ENCODE results near the gene CDKAL1. TPM values are rescaled to one million over a fixed set of nuclear protein-coding genes. Genes with fewer than 3 reads are reported as not detected.

CDKAL1 gene
- total RNA-seq, 1 experiment from 2014 or later = 13.8 TPM

DNA sequence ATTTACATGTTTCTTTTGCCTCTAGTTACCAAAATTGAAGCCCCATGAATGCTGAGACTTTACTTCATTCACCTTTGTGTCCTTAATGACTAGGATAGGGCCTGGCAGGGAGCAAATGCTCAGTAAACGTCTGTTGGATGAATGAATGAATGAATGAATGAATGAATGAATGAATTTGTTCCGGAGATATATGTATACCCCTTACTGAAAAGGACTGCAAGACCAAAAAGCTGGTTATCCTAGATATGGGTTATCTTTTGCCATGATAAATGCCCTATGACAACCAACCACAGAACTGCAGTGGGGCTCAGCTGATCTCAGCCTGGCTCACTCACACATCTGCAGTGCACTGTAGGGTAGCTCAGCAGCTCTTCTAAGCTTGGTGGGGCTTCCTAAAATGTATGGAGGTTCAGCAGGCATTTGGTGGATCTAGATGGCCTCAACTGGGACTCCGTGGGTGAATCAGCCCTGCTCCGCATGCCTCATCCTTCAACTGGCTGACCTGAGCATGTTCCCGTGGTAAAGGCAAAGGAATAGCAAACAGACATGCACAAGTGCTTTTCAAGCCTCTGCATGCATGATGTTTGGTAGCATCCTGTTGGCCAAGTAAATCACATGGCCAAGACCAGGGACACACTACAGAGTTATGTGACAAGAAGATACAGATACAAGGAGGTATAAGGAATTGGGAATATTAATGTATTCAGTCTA lies 680.6 kb downstream of the CDKAL1 start:
- ChIA-PET POLR2A (ENCODE audit: unreplicated experiment) (no interaction called here), CTCF (no interaction called here)
- Histone ChIP-seq H3K27me3 (ENCODE audit: low read length) (no peaks in the 10 kb centered on the region), H2AFZ (ENCODE audit: low read length) (no peak overlapping the region), H3K36me3 (ENCODE audit: low read depth, low read length) (peaks cover 3% of the 10 kb centered on the region; the same call in 1 of the 2 replicates), H3K9me2 (replicated peaks; ENCODE audit: low read length) (no peaks in the 10 kb centered on the region), H3K4me2 (ENCODE audit: low read length) (no peak overlapping the region), H3K9ac (ENCODE audit: low read length) (no peak overlapping the region), H3K4me1 (ENCODE audit: insufficient read depth, low read length) (peaks cover 5% of the 10 kb centered on the region), H3K27ac (ENCODE audit: low read length) (no peak overlapping the region), H3K9me3 (ENCODE audit: low read length) (no peaks in the 10 kb centered on the region), H3F3A (ENCODE audit: low read length, unreplicated experiment) (no peaks in the 10 kb centered on the region), H3K79me2 (ENCODE audit: low read length) (no peaks in the 10 kb centered on the region), H3K4me3 (ENCODE audit: low read length) (no peak overlapping the region), H4K20me1 (ENCODE audit: low read length) (no peaks in the 10 kb centered on the region)
- TF ChIP-seq EZH2 (IDR thresholded peaks at IDR 0.05; ENCODE audit: low read length, unreplicated experiment) (no peak), EZH2phosphoT487 (IDR thresholded peaks at IDR 0.05; ENCODE audit: borderline replicate concordance, low read length) (no peak)
- TF ChIP-seq, protein P1, sequence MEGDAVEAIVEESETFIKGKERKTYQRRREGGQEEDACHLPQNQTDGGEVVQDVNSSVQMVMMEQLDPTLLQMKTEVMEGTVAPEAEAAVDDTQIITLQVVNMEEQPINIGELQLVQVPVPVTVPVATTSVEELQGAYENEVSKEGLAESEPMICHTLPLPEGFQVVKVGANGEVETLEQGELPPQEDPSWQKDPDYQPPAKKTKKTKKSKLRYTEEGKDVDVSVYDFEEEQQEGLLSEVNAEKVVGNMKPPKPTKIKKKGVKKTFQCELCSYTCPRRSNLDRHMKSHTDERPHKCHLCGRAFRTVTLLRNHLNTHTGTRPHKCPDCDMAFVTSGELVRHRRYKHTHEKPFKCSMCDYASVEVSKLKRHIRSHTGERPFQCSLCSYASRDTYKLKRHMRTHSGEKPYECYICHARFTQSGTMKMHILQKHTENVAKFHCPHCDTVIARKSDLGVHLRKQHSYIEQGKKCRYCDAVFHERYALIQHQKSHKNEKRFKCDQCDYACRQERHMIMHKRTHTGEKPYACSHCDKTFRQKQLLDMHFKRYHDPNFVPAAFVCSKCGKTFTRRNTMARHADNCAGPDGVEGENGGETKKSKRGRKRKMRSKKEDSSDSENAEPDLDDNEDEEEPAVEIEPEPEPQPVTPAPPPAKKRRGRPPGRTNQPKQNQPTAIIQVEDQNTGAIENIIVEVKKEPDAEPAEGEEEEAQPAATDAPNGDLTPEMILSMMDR (conservative IDR thresholded peaks at IDR 0.05; ENCODE audit: low read depth, low read length) = no peak
- DNase-seq = no peak
- no peak for ATAC-seq
- BruUV-seq (replicated peaks) = no TSS peak
- intact Hi-C loops (cut with micrococcal nuclease) = no loop called here

DNA sequence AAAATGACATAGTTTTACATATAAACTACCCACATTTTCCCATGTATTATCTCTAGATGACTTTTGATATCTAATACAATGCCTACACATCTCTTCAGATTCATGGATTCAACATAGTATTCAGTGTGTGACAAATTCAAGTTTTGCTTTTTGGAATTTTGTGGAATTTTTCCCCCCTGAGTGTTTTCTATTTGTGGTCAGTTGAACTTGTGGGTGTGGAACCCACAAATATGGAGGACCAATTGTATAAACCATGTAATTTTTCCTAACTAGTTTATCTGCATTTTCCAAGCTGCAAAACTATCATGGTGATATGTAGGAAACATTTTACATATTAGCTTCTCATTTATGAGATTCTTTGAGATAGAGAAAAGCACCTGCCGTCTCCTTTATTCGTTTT lies 685.0 kb downstream of the CDKAL1 start:
- POLR2A ChIA-PET (ENCODE audit: unreplicated experiment) = no interaction called here
- ATAC-seq = no peak
- Histone ChIP-seq H3K4me3 (ENCODE audit: low read length) (no peak overlapping the region), H3K9ac (ENCODE audit: low read length) (no peak overlapping the region), H3K36me3 (ENCODE audit: low read depth, low read length) (peaks cover 3% of the 10 kb centered on the region; the same call in 1 of the 2 replicates), H3K4me2 (ENCODE audit: low read length) (no peak overlapping the region), H3K27ac (ENCODE audit: low read length) (no peak overlapping the region), H3K4me1 (ENCODE audit: insufficient read depth, low read length) (peaks cover 13% of the 10 kb centered on the region), H3K9me2 (replicated peaks; ENCODE audit: low read length) (no peaks in the 10 kb centered on the region), H2AFZ (ENCODE audit: low read length) (no peak overlapping the region), H3F3A (ENCODE audit: low read length, unreplicated experiment) (no peaks in the 10 kb centered on the region), H3K9me3 (ENCODE audit: low read length) (no peaks in the 10 kb centered on the region), H4K20me1 (ENCODE audit: low read length) (no peaks in the 10 kb centered on the region), H3K27me3 (ENCODE audit: low read length) (no peaks in the 10 kb centered on the region), H3K79me2 (ENCODE audit: low read length) (no peaks in the 10 kb centered on the region)
- intact Hi-C loops (cut with micrococcal nuclease) = no loop called here
- CTCF ChIA-PET = no interaction called here
- no peak for DNase-seq
- no TSS peak for BruUV-seq (replicated peaks)
- TF ChIP-seq, protein P1 (conservative IDR thresholded peaks at IDR 0.05; ENCODE audit: low read depth, low read length) = no peak
- no peak for TF ChIP-seq EZH2 (IDR thresholded peaks at IDR 0.05; ENCODE audit: low read length, unreplicated experiment)
- TF ChIP-seq EZH2phosphoT487 (IDR thresholded peaks at IDR 0.05; ENCODE audit: borderline replicate concordance, low read length) = no peak

DNA sequence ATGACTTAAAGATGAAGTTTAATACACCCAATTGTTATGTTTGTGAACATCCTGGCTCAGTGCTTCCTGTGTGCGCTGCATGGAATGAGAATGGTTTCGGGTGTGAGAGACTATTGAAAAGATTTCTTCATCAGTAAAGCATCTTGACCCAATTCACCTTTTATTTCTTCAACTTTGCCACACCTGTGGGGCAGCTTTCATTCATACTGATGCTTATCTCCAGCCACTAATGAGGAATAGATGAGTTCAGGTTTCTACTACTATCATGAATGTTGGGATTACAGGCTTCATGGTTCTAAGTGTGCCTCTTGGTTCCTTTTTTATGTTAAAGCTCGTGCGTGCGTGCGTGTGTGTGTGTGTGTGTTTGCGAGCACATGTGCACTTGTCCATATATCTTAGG lies 685.6 kb downstream of the CDKAL1 start:
- Histone ChIP-seq H3K4me3 (ENCODE audit: low read length) (no peak overlapping the region), H3K27ac (ENCODE audit: low read length) (no peak overlapping the region), H3K9me2 (replicated peaks; ENCODE audit: low read length) (no peaks in the 10 kb centered on the region), H3F3A (ENCODE audit: low read length, unreplicated experiment) (no peaks in the 10 kb centered on the region), H3K4me2 (ENCODE audit: low read length) (peak overlapping the region; percentile 29), H3K36me3 (ENCODE audit: low read depth, low read length) (peaks cover 3% of the 10 kb centered on the region; the same call in 1 of the 2 replicates), H3K79me2 (ENCODE audit: low read length) (no peaks in the 10 kb centered on the region), H3K27me3 (ENCODE audit: low read length) (no peaks in the 10 kb centered on the region), H2AFZ (ENCODE audit: low read length) (no peak overlapping the region), H3K9me3 (ENCODE audit: low read length) (no peaks in the 10 kb centered on the region), H4K20me1 (ENCODE audit: low read length) (no peaks in the 10 kb centered on the region), H3K9ac (ENCODE audit: low read length) (no peak overlapping the region), H3K4me1 (ENCODE audit: insufficient read depth, low read length) (peaks cover 13% of the 10 kb centered on the region)
- no peak for DNase-seq
- POLR2A ChIA-PET (ENCODE audit: unreplicated experiment) = no interaction called here
- TF ChIP-seq, protein P1 (conservative IDR thresholded peaks at IDR 0.05; ENCODE audit: low read depth, low read length) = no peak
- TF ChIP-seq EZH2phosphoT487 (IDR thresholded peaks at IDR 0.05; ENCODE audit: borderline replicate concordance, low read length) = no peak
- TF ChIP-seq EZH2 (IDR thresholded peaks at IDR 0.05; ENCODE audit: low read length, unreplicated experiment) = no peak
- BruUV-seq (replicated peaks) = no TSS peak
- CTCF ChIA-PET = no interaction called here
- ATAC-seq = no peak; the same call in 1 of the 2 replicates
- intact Hi-C loops (cut with micrococcal nuclease) = loop anchor here (1.0 to 5.0 kb wide), 2 partner anchors 198 to 343 kb away; no protein-coding TSS in a partner anchor
